G401.6 (cell line): ENCODE measurements around the gene C15orf62.

Source experiments
- FAIRE-seq: peaks from 2 replicates; lab custom pipeline; 2012; peaks lifted over from hg19 to GRCh38; lab: Jason Lieb, UNC

The C15orf62 gene

GRCh38 chr15:40769274-40770146 is at the start of gene C15orf62:
Gene C15orf62, plus strand, starts transcription at chr15:40769980. Its CDS starts 516 bp downstream, at chr15:40770496.
- FAIRE-seq, result no peak

GRCh38 chr15:40721701-40722100 is 48.1 kb upstream of the C15orf62 start:
- FAIRE-seq, result no peak

- FAIRE-seq, result no peak
Measured at GRCh38 chr15:40722354-40722753, 47.4 kb upstream of the C15orf62 start.

GRCh38 chr15:40722934-40723333 is 46.8 kb upstream of the C15orf62 start:
- FAIRE-seq, result no peak

GRCh38 chr15:40723919-40724318 is 45.9 kb upstream of the C15orf62 start:
- no peak for FAIRE-seq

- no peak for FAIRE-seq
Measured at GRCh38 chr15:40731034-40731433, 38.7 kb upstream of the C15orf62 start.

GRCh38 chr15:40736575-40736974 is 33.2 kb upstream of the C15orf62 start:
- FAIRE-seq, result no peak

GRCh38 chr15:40737048-40737447 is 32.7 kb upstream of the C15orf62 start:
- no peak for FAIRE-seq

GRCh38 chr15:40739047-40739446 is 30.7 kb upstream of the C15orf62 start:
- no peak for FAIRE-seq

GRCh38 chr15:40739854-40740253 is 29.9 kb upstream of the C15orf62 start:
- no peak for FAIRE-seq

- FAIRE-seq, result no peak
Measured at GRCh38 chr15:40743485-40743901, 26.3 kb upstream of the C15orf62 start.

- no peak for FAIRE-seq
Measured at GRCh38 chr15:40743921-40744814, 25.6 kb upstream of the C15orf62 start.

GRCh38 chr15:40744815-40745152 is 25.0 kb upstream of the C15orf62 start:
- FAIRE-seq, result no peak

GRCh38 chr15:40746916-40747418 is 22.8 kb upstream of the C15orf62 start:
- FAIRE-seq, result no peak

GRCh38 chr15:40747685-40748631 is 21.8 kb upstream of the C15orf62 start:
- FAIRE-seq, result no peak

- FAIRE-seq, result no peak
Measured at GRCh38 chr15:40749151-40749630, 20.6 kb upstream of the C15orf62 start.

GRCh38 chr15:40750885-40751284 is 18.9 kb upstream of the C15orf62 start:
- FAIRE-seq, result no peak

GRCh38 chr15:40751745-40752144 is 18.0 kb upstream of the C15orf62 start:
- no peak for FAIRE-seq

- FAIRE-seq, result no peak
Measured at GRCh38 chr15:40754574-40754882, 15.3 kb upstream of the C15orf62 start.

- FAIRE-seq, result peak; percentile 89
Measured at GRCh38 chr15:40754883-40755811, 14.6 kb upstream of the C15orf62 start, which contains the start of gene RMDN3. Gene RMDN3, minus strand, starts transcription at chr15:40755254. Its CDS starts 471 bp downstream, at chr15:40754783.

- FAIRE-seq, result peak; percentile 23
Measured at GRCh38 chr15:40755812-40756208, 14.0 kb upstream of the C15orf62 start.
